ENCODE results near the gene HSPB1. TPM values are rescaled to one million over a fixed set of nuclear protein-coding genes. Genes with fewer than 3 reads are reported as not detected.

HSPB1 gene
- total RNA-seq, 2 experiments from 2014 or later = 204 to 349 TPM

- Histone ChIP-seq H3K4me1 (ENCODE audit: insufficient read depth, low read length, poor library complexity, severe bottlenecking) (peaks cover 27% of the 10 kb centered on the region), H3K27ac (ENCODE audit: low read depth, low read length, poor library complexity, severe bottlenecking) (peak overlapping the region; percentile 55), H3K4me3 (ENCODE audit: low read depth, low read length, poor library complexity, severe bottlenecking) (peak overlapping the region; percentile 76), H3K9me3 (ENCODE audit: low read length) (no peaks in the 10 kb centered on the region), H4K20me1 (ENCODE audit: insufficient read depth, low read length) (no peaks in the 10 kb centered on the region), H2AFZ (ENCODE audit: low read length) (peak overlapping the region; percentile 81), H3K4me2 (ENCODE audit: low read length) (peak overlapping the region; percentile 87), H3K9me2 (ENCODE audit: insufficient read depth, low read length) (no peaks in the 10 kb centered on the region), H3K79me2 (ENCODE audit: insufficient read depth, low read depth, low read length) (no peaks in the 10 kb centered on the region), H3K36me3 (ENCODE audit: insufficient read depth, low read length) (peaks cover 14% of the 10 kb centered on the region; the same call in 1 of the 2 replicates)
- no TSS peak for BruUV-seq (replicated peaks)
- peak; percentile 98 for DNase-seq (ENCODE audit: low spot score)
- ChIA-PET POLR2A (interaction anchor here (0.6 to 2.6 kb wide), 13 partner anchors 8 to 521 kb away, joined by 3 to 14 read pairs (median 4); partner anchors contain the start of genes HSPB1 and YWHAG), CTCF (ENCODE audit: unreplicated experiment) (interaction anchor here (1.0 kb wide), 1 partner anchor 29 kb away, joined by 3 read pairs; no protein-coding TSS in a partner anchor)
- intact Hi-C loops (cut with micrococcal nuclease; ENCODE audit: unreplicated experiment) = loop anchor here (1.0 kb wide), 1 partner anchor 41 kb away; no protein-coding TSS in a partner anchor
- TF ChIP-seq, protein P1, sequence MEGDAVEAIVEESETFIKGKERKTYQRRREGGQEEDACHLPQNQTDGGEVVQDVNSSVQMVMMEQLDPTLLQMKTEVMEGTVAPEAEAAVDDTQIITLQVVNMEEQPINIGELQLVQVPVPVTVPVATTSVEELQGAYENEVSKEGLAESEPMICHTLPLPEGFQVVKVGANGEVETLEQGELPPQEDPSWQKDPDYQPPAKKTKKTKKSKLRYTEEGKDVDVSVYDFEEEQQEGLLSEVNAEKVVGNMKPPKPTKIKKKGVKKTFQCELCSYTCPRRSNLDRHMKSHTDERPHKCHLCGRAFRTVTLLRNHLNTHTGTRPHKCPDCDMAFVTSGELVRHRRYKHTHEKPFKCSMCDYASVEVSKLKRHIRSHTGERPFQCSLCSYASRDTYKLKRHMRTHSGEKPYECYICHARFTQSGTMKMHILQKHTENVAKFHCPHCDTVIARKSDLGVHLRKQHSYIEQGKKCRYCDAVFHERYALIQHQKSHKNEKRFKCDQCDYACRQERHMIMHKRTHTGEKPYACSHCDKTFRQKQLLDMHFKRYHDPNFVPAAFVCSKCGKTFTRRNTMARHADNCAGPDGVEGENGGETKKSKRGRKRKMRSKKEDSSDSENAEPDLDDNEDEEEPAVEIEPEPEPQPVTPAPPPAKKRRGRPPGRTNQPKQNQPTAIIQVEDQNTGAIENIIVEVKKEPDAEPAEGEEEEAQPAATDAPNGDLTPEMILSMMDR (conservative IDR thresholded peaks at IDR 0.05; ENCODE audit: low read length) = no peak
- TF ChIP-seq EZH2phosphoT487 (IDR thresholded peaks at IDR 0.05; ENCODE audit: borderline replicate concordance, low read depth, low read length) = no peak
Measured at GRCh38 chr7:76317782-76318487, 15.5 kb downstream of the HSPB1 start.

DNA sequence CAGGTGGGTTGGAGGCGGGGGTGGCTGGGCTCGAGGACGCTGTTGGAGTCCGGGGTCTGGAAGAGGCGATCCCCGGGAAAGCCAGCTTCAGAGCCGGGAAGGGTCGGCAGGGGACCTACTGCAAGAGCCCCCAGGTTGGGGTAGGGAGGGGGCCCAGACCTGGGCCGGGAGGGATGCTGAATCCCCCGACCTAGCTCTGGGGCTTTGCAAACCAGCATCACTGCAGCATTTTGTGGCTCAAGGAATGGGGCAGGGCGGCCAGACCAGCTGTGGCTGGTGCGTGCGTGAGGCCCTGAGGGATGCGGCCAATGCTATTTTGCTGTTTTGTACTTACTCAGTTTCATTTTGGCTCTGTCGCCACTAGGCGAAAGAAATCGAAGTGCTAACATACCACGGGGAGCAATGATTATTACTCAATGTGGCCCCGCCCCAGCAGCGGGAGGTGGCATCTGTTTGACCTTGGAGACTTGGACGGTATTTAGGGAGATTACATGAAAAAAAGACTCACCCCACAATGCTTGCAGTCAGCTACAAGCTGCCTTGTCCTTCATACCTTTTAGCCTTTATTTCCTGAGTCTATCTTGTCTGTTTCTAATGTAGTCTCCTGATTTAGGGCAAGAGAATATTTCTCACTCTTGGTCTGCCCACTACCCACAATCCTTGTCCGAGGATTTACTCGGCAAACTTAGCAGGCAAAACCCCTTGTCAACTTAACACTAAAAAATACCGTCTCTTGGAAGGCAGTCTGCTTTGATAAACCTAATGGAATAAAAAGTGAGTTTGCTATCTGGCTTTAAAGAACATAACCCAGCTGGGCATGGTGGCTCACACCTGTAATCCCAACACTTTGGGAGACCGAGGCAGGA, 16.2 kb downstream of the HSPB1 start:
- intact Hi-C loops (cut with micrococcal nuclease; ENCODE audit: unreplicated experiment) = loop anchor here (1.0 kb wide), 1 partner anchor 41 kb away; no protein-coding TSS in a partner anchor

More for the DNA sequence above, 16.2 kb downstream of the HSPB1 start:
- BruUV-seq (replicated peaks) = no TSS peak
- no peaks in the 10 kb centered on the region for H3K79me2 ChIP-seq (ENCODE audit: insufficient read depth, low read depth, low read length)
- no peaks in the 10 kb centered on the region for H4K20me1 ChIP-seq (ENCODE audit: insufficient read depth, low read length)
- no peaks in the 10 kb centered on the region for H3K9me2 ChIP-seq (ENCODE audit: insufficient read depth, low read length)
- POLR2A ChIA-PET = interaction anchor here (0.6 to 2.6 kb wide), 13 partner anchors 8 to 606 kb away, joined by 3 to 14 read pairs (median 4); partner anchors contain the start of genes HSPB1 and YWHAG
- peak overlapping the region; percentile 76 for H3K4me3 ChIP-seq (ENCODE audit: low read depth, low read length, poor library complexity, severe bottlenecking)
- peaks cover 21% of the 10 kb centered on the region for H3K36me3 ChIP-seq (ENCODE audit: insufficient read depth, low read length)
- peak; percentile 73 for DNase-seq (ENCODE audit: low spot score)
- H3K4me2 ChIP-seq (ENCODE audit: low read length) = peak overlapping the region; percentile 87
- TF ChIP-seq, protein P1 (conservative IDR thresholded peaks at IDR 0.05; ENCODE audit: low read length) = peak; percentile 56
- TF ChIP-seq EZH2phosphoT487 (IDR thresholded peaks at IDR 0.05; ENCODE audit: borderline replicate concordance, low read depth, low read length) = no peak
- no peaks in the 10 kb centered on the region for H3K9me3 ChIP-seq (ENCODE audit: low read length)
- H3K27ac ChIP-seq (ENCODE audit: low read depth, low read length, poor library complexity, severe bottlenecking) = peak overlapping the region; percentile 55
- H3K4me1 ChIP-seq (ENCODE audit: insufficient read depth, low read length, poor library complexity, severe bottlenecking) = peaks cover 20% of the 10 kb centered on the region
- CTCF ChIA-PET (ENCODE audit: unreplicated experiment) = interaction anchor here (1.0 kb wide), 1 partner anchor 30 kb away, joined by 3 read pairs; no protein-coding TSS in a partner anchor
- peak overlapping the region; percentile 37; the same call in 1 of the 2 replicates for H2AFZ ChIP-seq (ENCODE audit: low read length)

All from OCI-LY7 (cell line).